Pancreas (tissue), 10 donors: ENCODE data around the gene CLIC1. TPM values are rescaled to one million over a fixed set of nuclear protein-coding genes. Genes with fewer than 3 reads are reported as not detected.

Experiments
- ATAC-seq, 4 donors: fragments of 200-7000 bp; cut with Tn5 transposase; one replicate each; pipeline versions ENCODE4 v1.8.0 to v1.9.1; 2020; ENCODE audit warnings: mild to moderate bottlenecking in 4 of 4, moderate library complexity in 4 of 4
- DNase-seq, 6 donors: peaks; one replicate each; pipeline ENCODE4 v3.0.0-alpha.2; 2020
- FAIRE-seq: peaks from 2 replicates; lab custom pipeline; 2012; peaks lifted over from hg19 to GRCh38; lab: Jason Lieb, UNC
- H3K27ac ChIP-seq, 4 donors: fragments of 200-600 bp; sonication (generic); 1 replicate in 3 of 4; 2 replicates in 1 of 4; pipeline versions ENCODE4 v1.5.0 to v1.8.0; 2020
- H3K27me3 ChIP-seq, 4 donors: fragments of 200-600 bp; one replicate each; pipeline ENCODE4 v1.8.0; 2021
- H3K36me3 ChIP-seq, 3 donors: fragments of 200-600 bp; sonication (generic) in 1 of 3; one replicate each; pipeline versions ENCODE4 v1.5.0 to v1.8.0; 2020 to 2021
- H3K4me1 ChIP-seq, 3 donors: fragments of 200-600 bp; one replicate each; pipeline ENCODE4 v1.8.0; 2021
- H3K4me3 ChIP-seq, 4 donors: fragments of 200-600 bp; sonication (generic) in 2 of 4; one replicate each; pipeline versions ENCODE4 v1.5.0 to v1.8.0; 2020 to 2021
- H3K9me3 ChIP-seq, 4 donors: fragments of 200-600 bp; one replicate each; pipeline ENCODE4 v1.8.0; 2021
- WGBS, 2 donors: extraction: QIAGEN DNeasy Blood & Tissue Kit; methylation state at CpG; one replicate each; pipeline ENCODE4 v1.1.7; 2013; 5-methylcytosine and 5-hydroxymethylcytosine counted together
- intact Hi-C, 3 donors: fragments of 100-400 bp; cut with DNase I; formaldehyde crosslinking; loops; one replicate each; pipeline versions ENCODE4 v1.11.1 to v1.14.2; 2022
- polyA plus RNA-seq, 2 donors: library from polyadenylated mRNA; stranded (reverse); fragments of 200-250 nt; gene quantifications; one replicate each; pipeline ENCODE4 v1.2.3, GENCODE V29; 2013
- total RNA-seq, 6 donors: library from RNA; stranded (reverse); fragmentation: NEBNext Ultra II Directional in 4 of 6; extraction: Animal tissue kit (Norgen Biotek cat#: 25700) in 4 of 6; gene quantifications; one replicate each; pipeline versions ENCODE4 v1.2.1 to v1.2.4, GENCODE V29; 2021 to 2023
- TF ChIP-seq, protein P1 (sequence below), 4 donors: fragments of 200-600 bp; sonication (generic) in 3 of 4; IDR thresholded peaks; one replicate each; pipeline versions ENCODE4 v1.5.0 to v1.8.0; 2021; ENCODE audit warnings: antibody characterized with exemption in 4 of 4
- donor health status: healthy with polysubstance abuse.
- donor health status: DM: no; HTN: no; CAD: no; lungs with moderate emphysema.
- donor health status: DM: no; HTN: no; CAD: no.
- donor health status: control.
- donor health status: control.
- donor health status: Bipolar disorder and iron deficiency.
- donor health status: DM: yes; HTN: yes; CAD: no.
- donor health status: DM: no; HTN: no; CAD: no.
- donor health status: DM: no; HTN: no; CAD: no.
- donor health status: DM: yes; HTN: yes; CAD: no.

Gene CLIC1
- total and polyA plus RNA-seq, 8 donors: 61.0 to 154 (median 87.6) TPM

DNA sequence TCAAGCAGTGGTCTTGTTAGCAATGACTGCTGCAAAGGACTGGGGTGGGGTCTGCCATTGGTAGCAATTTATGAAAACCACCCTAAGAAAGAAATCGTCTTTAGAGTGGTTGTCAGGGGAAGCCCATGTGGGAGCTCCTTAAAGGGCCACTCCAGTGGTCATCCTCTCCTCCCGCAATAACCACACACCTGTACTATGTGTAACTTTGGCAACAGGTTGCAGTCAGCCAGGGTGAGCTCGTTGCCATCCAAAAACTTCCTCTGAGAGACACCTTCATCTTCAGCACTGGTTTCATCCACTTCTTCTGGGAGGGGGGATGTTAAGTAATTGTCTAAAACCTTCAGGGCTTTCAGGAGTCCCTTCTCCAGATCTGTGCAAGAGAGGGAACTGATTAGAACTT, 4.3 kb downstream of the CLIC1 start:
- no peak overlapping the region for H3K4me3 ChIP-seq
- FAIRE-seq (no peak), ATAC-seq (no peak), DNase-seq (no peak)
- H3K27ac ChIP-seq: no peak overlapping the region
- intact Hi-C loops: no loop called here
- peaks cover 0 to 21% (median 17%) of the 10 kb centered on the region in 3 donors for H3K36me3 ChIP-seq
- H3K9me3 ChIP-seq: no peaks in the 10 kb centered on the region
- TF ChIP-seq, protein P1, sequence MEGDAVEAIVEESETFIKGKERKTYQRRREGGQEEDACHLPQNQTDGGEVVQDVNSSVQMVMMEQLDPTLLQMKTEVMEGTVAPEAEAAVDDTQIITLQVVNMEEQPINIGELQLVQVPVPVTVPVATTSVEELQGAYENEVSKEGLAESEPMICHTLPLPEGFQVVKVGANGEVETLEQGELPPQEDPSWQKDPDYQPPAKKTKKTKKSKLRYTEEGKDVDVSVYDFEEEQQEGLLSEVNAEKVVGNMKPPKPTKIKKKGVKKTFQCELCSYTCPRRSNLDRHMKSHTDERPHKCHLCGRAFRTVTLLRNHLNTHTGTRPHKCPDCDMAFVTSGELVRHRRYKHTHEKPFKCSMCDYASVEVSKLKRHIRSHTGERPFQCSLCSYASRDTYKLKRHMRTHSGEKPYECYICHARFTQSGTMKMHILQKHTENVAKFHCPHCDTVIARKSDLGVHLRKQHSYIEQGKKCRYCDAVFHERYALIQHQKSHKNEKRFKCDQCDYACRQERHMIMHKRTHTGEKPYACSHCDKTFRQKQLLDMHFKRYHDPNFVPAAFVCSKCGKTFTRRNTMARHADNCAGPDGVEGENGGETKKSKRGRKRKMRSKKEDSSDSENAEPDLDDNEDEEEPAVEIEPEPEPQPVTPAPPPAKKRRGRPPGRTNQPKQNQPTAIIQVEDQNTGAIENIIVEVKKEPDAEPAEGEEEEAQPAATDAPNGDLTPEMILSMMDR (IDR thresholded peaks at IDR 0.05): no peak
- no peaks in the 10 kb centered on the region for H3K27me3 ChIP-seq
- 60 to 66% methylated on average over 3 of the region's 3 CpGs for WGBS, 2 donors
- H3K4me1 ChIP-seq: peaks cover 4 to 9% (median 5%) of the 10 kb centered on the region in 3 donors

DNA sequence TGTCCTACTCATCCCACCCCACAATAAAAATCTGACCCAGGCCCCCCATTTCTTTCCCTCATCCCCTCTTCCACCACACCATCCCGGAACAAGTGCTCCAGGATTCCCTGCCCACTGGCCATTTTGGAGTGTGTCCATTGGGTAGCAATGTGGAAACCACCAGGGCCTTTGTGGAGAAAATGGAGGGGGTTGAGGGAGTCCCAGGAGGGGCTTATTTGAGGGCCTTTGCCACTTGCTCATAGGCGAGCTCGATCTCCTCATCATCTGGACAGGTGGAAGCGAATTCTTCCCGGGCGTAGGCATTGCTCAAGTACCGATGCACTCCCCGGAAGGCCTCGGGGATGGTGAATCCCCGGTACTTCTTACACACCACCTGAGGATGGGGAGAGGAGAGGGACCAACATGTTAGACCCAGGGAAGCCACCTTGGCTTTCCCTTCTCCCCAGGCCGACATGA, 5.7 kb downstream of the CLIC1 start:
- WGBS, 2 donors: 88 to 89% methylated on average over 11 of the region's 11 CpGs
- Histone ChIP-seq H3K9me3 (no peaks in the 10 kb centered on the region), H3K4me1 (peaks cover 0 to 4% (median 0%) of the 10 kb centered on the region in 3 donors), H3K36me3 (peaks cover 0 to 21% (median 17%) of the 10 kb centered on the region in 3 donors), H3K27me3 (no peaks in the 10 kb centered on the region), H3K4me3 (peak overlapping the region in 1 of 4 donors; percentile 66), H3K27ac (peak overlapping the region in 2 of 4 donors; percentile 84 to 89)
- TF ChIP-seq, protein P1 (IDR thresholded peaks at IDR 0.05): no peak
- intact Hi-C loops: no loop called here
- ATAC-seq (no peak), FAIRE-seq (no peak), DNase-seq (no peak)

DNA sequence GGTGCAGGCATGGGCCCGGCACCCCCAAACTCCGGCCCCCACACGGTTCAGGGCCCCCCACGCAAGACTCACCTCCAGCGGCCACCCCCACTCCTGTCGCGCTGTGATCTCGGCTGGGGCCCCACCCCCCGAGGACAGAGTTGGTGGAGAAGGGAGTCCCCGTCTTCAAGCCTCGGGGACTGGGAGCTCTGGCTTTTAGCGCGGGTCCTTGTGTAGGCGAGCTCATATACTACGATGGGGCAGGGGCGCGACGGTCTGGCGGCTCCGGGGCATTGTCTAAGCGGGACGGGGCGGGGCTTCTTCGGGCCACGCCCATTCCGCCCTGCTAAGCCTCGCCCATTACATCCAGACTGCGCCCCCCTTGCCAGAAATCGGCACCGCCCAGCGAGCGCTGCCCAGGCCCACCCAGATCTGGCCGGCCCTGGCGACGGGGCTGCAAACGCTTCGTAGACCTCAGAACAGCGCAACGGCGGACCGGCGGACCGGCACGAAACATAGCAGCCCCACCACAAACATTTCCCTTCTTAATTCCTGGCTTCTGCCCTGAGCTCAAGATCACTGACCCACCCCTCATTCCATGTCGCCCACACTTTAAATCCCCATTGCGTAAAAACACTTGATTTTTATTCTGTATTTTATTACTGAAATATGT, 6.2 kb downstream of the CLIC1 start:
- FAIRE-seq (no peak), ATAC-seq (peak; percentile 59 to 78 (median 75)), DNase-seq (peak; percentile 56 to 86 (median 77))
- WGBS, 2 donors: 15% methylated on average over 45 to 46 of the region's 46 CpGs
- H3K27me3 ChIP-seq: no peaks in the 10 kb centered on the region
- TF ChIP-seq, protein P1 (IDR thresholded peaks at IDR 0.05): no peak
- H3K36me3 ChIP-seq: peaks cover 0 to 21% (median 17%) of the 10 kb centered on the region in 3 donors
- no peaks in the 10 kb centered on the region for H3K9me3 ChIP-seq
- peak overlapping the region; percentile 70 to 89 (median 79) for H3K27ac ChIP-seq
- H3K4me3 ChIP-seq: peak overlapping the region; percentile 25 to 66 (median 54)
- intact Hi-C loops: no loop called here
- peaks cover 0 to 4% (median 0%) of the 10 kb centered on the region in 3 donors for H3K4me1 ChIP-seq

DNA sequence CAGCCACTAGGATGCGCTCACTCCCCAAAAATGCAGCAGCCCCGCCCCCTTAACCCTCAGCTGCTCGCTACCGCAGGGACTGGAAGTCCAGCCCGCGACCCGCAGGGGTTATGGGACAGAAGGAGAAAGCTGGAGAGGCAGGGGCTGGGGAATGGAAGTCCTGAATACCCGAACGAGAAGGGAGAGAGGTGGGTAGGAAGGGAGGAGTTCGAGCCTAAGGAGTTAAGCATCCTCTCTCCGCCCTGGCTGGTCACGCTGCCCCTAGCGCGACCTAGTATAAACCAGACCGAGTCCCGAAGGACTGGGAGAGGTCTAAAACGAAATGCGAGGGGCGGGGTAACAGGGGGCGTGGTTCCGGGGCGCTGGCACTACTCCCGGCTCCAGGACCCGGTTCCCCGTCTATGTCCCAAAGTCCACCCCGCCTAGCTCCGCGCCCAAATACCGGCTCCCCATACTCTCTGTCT, 6.8 kb downstream of the CLIC1 start:
- peak; percentile 77 to 91 (median 86) for DNase-seq
- Histone ChIP-seq H3K36me3 (peaks cover 0 to 21% (median 17%) of the 10 kb centered on the region in 3 donors), H3K27ac (peak overlapping the region; percentile 70 to 89 (median 79)), H3K4me1 (peaks cover 0 to 4% (median 0%) of the 10 kb centered on the region in 3 donors), H3K27me3 (no peaks in the 10 kb centered on the region), H3K9me3 (no peaks in the 10 kb centered on the region), H3K4me3 (peak overlapping the region; percentile 25 to 66 (median 54))
- peak; percentile 76 to 89 (median 86) for ATAC-seq
- TF ChIP-seq, protein P1 (IDR thresholded peaks at IDR 0.05): peak in 2 of 4 donors; percentile 27 to 37
- 0 to 1% methylated on average over 27 to 29 of the region's 29 CpGs for WGBS, 2 donors
- no peak for FAIRE-seq
- intact Hi-C loops: no loop called here
